ENCODE data around the gene PARP9. TPM values are rescaled to one million over a fixed set of nuclear protein-coding genes. Genes with fewer than 3 reads are reported as not detected.
"Not testable (repeated sequence)": the region's sequence is repeated elsewhere in the genome, so short reads cannot be mapped to it uniquely, and the experiment has no call there.

Gene PARP9
- total RNA-seq, 1 donor from 2014 or later, result 1.0 TPM

- peaks cover 6% of the 10 kb centered on the region for H3K4me1 ChIP-seq
- TF ChIP-seq EZH2phosphoT487 (IDR thresholded peaks at IDR 0.05) (no peak), CTCF (IDR thresholded peaks at IDR 0.05) (no peak), EZH2 (IDR thresholded peaks at IDR 0.05) (no peak)
- H3K27ac ChIP-seq, result no peak overlapping the region
- H3F3A ChIP-seq (ENCODE audit: low read depth), result peaks cover 4% of the 10 kb centered on the region
- peaks cover under 1% of the 10 kb centered on the region for H3K9me3 ChIP-seq (ENCODE audit: low read depth)
- Mint-ChIP-seq H3K9me3 (peaks cover 3% of the 10 kb centered on the region), H3K36me3 (no peaks in the 10 kb centered on the region), H3K27me3 (ENCODE audit: insufficient read depth, low read depth) (peaks cover 7% of the 10 kb centered on the region), H3K4me1 (peaks cover 28% of the 10 kb centered on the region), H3K4me3 (peak overlapping the region; percentile 27), H3K27ac (peak overlapping the region; percentile 94)
- H3K4me2 ChIP-seq, result no peak overlapping the region
- no peak overlapping the region for H3K9ac ChIP-seq
- H3K79me2 ChIP-seq (ENCODE audit: low read depth), result no peaks in the 10 kb centered on the region
- peaks cover 30% of the 10 kb centered on the region for H3K27me3 ChIP-seq
- H2AFZ ChIP-seq (replicated peaks), result no peak overlapping the region
- H3K36me3 ChIP-seq, result no peaks in the 10 kb centered on the region
- no peak for DNase-seq (ENCODE audit: low spot score)
- no peaks in the 10 kb centered on the region for H4K20me1 ChIP-seq (ENCODE audit: low read depth)
- H3K4me3 ChIP-seq, result no peak overlapping the region
Observed at GRCh38 chr3:122576174-122576940, 12.3 kb upstream of the PARP9 start.

DNA sequence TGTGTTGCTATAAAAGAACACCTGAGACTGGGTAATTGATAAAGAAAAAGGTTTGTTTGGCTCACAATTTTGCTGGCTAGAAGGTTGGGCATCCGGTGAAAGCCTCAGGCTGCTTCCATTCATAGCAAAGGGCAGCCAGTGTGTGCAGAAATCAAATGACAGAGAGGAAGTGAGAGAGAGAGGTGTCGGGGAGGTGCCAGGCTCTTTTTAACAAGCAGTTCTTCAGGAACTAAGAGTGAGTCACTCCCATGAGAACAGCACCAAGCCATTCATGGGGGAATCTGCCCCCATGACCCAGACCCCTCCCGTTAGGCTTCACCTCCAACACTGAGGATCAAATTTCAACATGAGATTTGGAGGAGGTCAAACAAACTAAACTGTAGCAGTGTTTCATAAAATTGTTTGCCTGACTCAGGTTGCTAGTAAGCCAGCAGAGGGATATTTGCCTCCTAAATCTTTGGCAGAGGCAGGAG lies 8.9 kb upstream of the PARP9 start:
- Histone ChIP-seq H3K4me3 (no peak overlapping the region), H3K9ac (no peak overlapping the region), H3K36me3 (no peaks in the 10 kb centered on the region), H4K20me1 (ENCODE audit: low read depth) (no peaks in the 10 kb centered on the region), H3K27ac (no peak overlapping the region), H3F3A (ENCODE audit: low read depth) (peaks cover 4% of the 10 kb centered on the region), H3K4me1 (peaks cover 6% of the 10 kb centered on the region), H3K27me3 (peaks cover 16% of the 10 kb centered on the region), H3K79me2 (ENCODE audit: low read depth) (no peaks in the 10 kb centered on the region), H3K4me2 (no peak overlapping the region), H3K9me3 (ENCODE audit: low read depth) (no peaks in the 10 kb centered on the region), H2AFZ (replicated peaks) (peak overlapping the region; percentile 94)
- peaks cover 33% of the 10 kb centered on the region for H3K4me1 Mint-ChIP-seq
- no peak overlapping the region for H3K27ac Mint-ChIP-seq
- peaks cover 7% of the 10 kb centered on the region for H3K27me3 Mint-ChIP-seq (ENCODE audit: insufficient read depth, low read depth)
- H3K36me3 Mint-ChIP-seq, result no peaks in the 10 kb centered on the region
- H3K4me3 Mint-ChIP-seq, result no peak overlapping the region
- peaks cover 2% of the 10 kb centered on the region for H3K9me3 Mint-ChIP-seq
- TF ChIP-seq CTCF (IDR thresholded peaks at IDR 0.05), result no peak
- no peak for TF ChIP-seq EZH2 (IDR thresholded peaks at IDR 0.05)
- no peak for TF ChIP-seq EZH2phosphoT487 (IDR thresholded peaks at IDR 0.05)
- DNase-seq (ENCODE audit: low spot score), result peak; percentile 11

- DNase-seq (ENCODE audit: low spot score), result no peak
- Histone ChIP-seq H3K27me3 (peaks cover 12% of the 10 kb centered on the region), H3F3A (ENCODE audit: low read depth) (peaks cover 6% of the 10 kb centered on the region), H3K27ac (no peak overlapping the region), H3K79me2 (ENCODE audit: low read depth) (no peaks in the 10 kb centered on the region), H2AFZ (replicated peaks) (no peak overlapping the region), H3K36me3 (no peaks in the 10 kb centered on the region), H3K9me3 (ENCODE audit: low read depth) (no peaks in the 10 kb centered on the region), H3K4me1 (peaks cover 15% of the 10 kb centered on the region), H3K4me2 (no peak overlapping the region), H3K9ac (no peak overlapping the region), H3K4me3 (no peak overlapping the region), H4K20me1 (ENCODE audit: low read depth) (no peaks in the 10 kb centered on the region)
- TF ChIP-seq EZH2 (IDR thresholded peaks at IDR 0.05) (no peak), EZH2phosphoT487 (IDR thresholded peaks at IDR 0.05) (no peak), CTCF (IDR thresholded peaks at IDR 0.05) (no peak)
- H3K36me3 Mint-ChIP-seq, result no peaks in the 10 kb centered on the region
- no peak overlapping the region for H3K27ac Mint-ChIP-seq
- H3K4me1 Mint-ChIP-seq, result peaks cover 16% of the 10 kb centered on the region
- no peak overlapping the region for H3K4me3 Mint-ChIP-seq
- H3K9me3 Mint-ChIP-seq, result peaks cover 2% of the 10 kb centered on the region
- peaks cover 5% of the 10 kb centered on the region for H3K27me3 Mint-ChIP-seq (ENCODE audit: insufficient read depth, low read depth)
Observed at GRCh38 chr3:122568755-122569154, 4.7 kb upstream of the PARP9 start.

DNA sequence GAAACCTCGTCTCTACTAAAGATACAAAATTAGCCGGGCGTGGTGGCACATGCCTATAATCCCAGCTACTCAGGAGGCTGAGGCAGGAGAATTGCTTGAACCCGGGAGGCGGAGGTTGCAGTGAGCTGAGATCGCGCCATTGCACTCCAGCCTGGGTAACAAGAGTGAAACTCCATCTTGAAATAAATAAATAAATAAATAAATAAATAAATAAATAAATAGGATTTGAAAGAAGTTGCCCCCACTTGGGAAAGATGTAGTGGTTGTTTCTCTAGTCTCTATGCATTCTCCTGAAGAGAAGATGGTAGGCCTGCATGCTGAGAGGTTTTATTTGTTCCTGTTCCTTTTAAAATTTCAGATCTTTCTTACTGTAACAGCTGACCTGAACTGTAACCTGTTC lies 4.0 kb upstream of the PARP9 start:
- H3K4me3 ChIP-seq; H3K79me2 ChIP-seq (ENCODE audit: low read depth); H3K9me3 ChIP-seq (ENCODE audit: low read depth); H2AFZ ChIP-seq (replicated peaks); H3K27ac Mint-ChIP-seq; H3K36me3 Mint-ChIP-seq; H3K27ac ChIP-seq; H3K4me2 ChIP-seq; H3K9ac ChIP-seq; H3K36me3 ChIP-seq; DNase-seq (ENCODE audit: low spot score); H3K4me3 Mint-ChIP-seq; H3K9me3 Mint-ChIP-seq; H4K20me1 ChIP-seq (ENCODE audit: low read depth); H3K27me3 Mint-ChIP-seq (ENCODE audit: insufficient read depth, low read depth): not testable (repeated sequence)
- peaks cover 19% of the 10 kb centered on the region for H3K4me1 Mint-ChIP-seq
- Histone ChIP-seq H3K4me1 (peaks cover 17% of the 10 kb centered on the region), H3F3A (ENCODE audit: low read depth) (peaks cover 11% of the 10 kb centered on the region), H3K27me3 (peaks cover 17% of the 10 kb centered on the region)

Measured in neural progenitor cell (in vitro differentiated cells).